Stimulated activated effector memory CD8-positive, alpha-beta T cell treated with anti-CD3 and anti-CD28 coated beads, Interleukin-12 subunit alpha, Interleukin-12 subunit beta, amount 100 ng/mL, for 72 hours (primary cell): ENCODE measurements around the gene SREK1IP1.

Experiments used
- ATAC-seq: fragments of 150-1000 bp; cut with Tn5 transposase; 2 replicates; pipeline ENCODE4 v1.10.0; 2021
- DNase-seq, 2 donors: peaks; one replicate each; pipeline ENCODE4 v3.0.0; 2021 to 2022; ENCODE audit warnings: low spot score in 2 of 2
- H3K27ac Mint-ChIP-seq: one replicate; pipeline ENCODE4 v1.8.0; 2022; ENCODE audit warnings: mild to moderate bottlenecking, mixed read lengths
- H3K36me3 Mint-ChIP-seq: one replicate; pipeline ENCODE4 v1.8.0; 2022; ENCODE audit warnings: mild to moderate bottlenecking, mixed read lengths
- H3K4me1 Mint-ChIP-seq: one replicate; pipeline ENCODE4 v1.8.0; 2022; ENCODE audit warnings: mixed read lengths
- H3K4me3 Mint-ChIP-seq: one replicate; pipeline ENCODE4 v1.8.0; 2022; ENCODE audit warnings: mild to moderate bottlenecking, mixed read lengths
- H3K9me3 Mint-ChIP-seq: one replicate; pipeline ENCODE4 v1.8.0; 2022; ENCODE audit warnings: mixed read lengths

The SREK1IP1 gene

DNA sequence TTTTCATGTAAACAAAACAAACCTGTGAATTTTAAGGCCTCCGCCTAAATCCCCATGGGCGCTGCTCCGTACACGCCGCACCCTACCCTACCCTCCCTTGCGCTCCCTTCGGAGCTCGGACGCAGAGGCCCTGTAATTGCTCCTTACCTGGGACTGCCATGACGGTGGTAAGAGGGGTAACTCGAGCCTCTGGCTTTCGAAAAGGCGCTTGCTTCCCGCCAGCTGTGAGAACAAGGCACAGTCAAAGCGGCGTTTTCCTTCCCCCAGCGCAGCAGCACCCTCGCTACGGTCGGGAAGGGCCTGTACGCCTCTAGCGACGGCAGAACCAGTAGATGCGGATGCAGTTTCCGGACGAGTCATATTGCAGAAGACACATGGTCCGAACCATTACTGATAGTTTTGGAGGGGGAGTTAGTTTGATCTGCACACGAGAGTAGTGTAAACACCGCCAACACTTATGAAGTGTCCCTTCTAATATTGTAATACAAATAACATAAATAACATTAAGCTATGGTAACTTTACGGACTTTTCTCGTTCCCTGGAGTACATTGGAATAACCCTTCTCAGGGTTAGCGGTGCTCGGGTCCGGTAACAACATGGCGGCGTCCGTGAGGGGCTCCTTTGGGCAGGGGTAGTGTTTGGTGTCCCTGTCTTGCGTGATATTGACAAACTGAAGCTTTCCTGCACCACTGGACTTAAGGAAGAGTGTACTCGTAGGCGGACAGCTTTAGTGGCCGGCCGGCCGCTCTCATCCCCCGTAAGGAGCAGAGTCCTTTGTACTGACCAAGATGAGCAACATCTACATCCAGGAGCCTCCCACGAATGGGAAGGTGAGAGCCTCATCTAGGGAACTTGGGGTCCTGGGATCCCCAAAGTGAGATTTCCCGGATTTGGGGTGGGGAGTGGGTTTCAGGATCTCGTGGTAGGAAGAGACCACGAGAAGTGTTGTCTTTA is at the start of gene SREK1IP1, which contains the start of gene CWC27:
SREK1IP1 (minus strand) TSS at position 334 of the 955 bp plus-strand sequence; CDS start at position 160, 174 bp downstream.
CWC27 (plus strand) TSS at position 573 of the 955 bp plus-strand sequence; CDS start at position 790, 217 bp downstream.
- peaks cover 43% of the 10 kb centered on the region for H3K4me1 Mint-ChIP-seq
- H3K9me3 Mint-ChIP-seq = no peaks in the 10 kb centered on the region
- H3K36me3 Mint-ChIP-seq = peaks cover 17% of the 10 kb centered on the region
- peak within 1 kb of the TSS; percentile 98 for H3K27ac Mint-ChIP-seq
- peak within 1 kb of the TSS; percentile 94 for H3K4me3 Mint-ChIP-seq
- peak; percentile 67 to 91 for DNase-seq
- peak; percentile 99 for ATAC-seq

DNA sequence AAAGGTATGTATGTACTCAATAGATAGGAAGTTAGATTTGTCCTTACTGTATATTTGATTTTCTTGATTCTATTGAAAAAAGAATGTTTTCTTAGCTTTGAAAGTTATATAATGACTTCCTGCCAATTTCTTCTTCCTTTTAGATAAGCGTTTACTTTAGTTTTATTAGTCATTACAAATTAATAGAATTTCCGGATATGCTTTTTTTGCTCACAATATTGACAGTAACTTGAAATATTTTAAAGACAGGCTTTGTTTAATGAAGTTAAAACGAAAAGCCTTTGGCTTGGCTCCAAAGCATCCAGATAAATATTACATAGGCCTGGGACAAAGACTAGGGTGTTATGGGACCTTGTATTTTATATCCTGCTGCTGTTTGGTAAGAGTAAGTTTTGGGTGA is 49.8 kb upstream of the SREK1IP1 start:
- peaks cover 7% of the 10 kb centered on the region for H3K36me3 Mint-ChIP-seq

DNA sequence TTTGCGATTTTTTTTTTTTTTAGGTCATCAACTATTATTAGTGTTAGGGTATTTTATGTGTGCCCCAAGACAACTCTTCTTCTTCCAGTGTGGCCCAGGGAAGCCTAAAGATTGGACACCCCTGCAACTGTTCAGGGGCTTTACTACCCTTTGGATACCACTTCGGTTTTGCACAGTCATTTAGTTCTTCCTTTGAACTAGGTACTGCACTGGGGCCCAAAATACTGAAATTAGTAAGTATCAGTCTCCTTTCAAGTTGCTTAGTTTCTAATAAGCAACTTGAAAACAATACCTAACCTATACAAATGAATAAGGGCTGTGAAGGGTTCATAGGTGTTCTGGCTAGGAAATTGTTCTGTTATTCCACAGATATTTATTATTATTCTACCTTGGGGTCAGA is 45.6 kb upstream of the SREK1IP1 start:
- DNase-seq = no peak
- H3K27ac Mint-ChIP-seq = no peak overlapping the region
- no peaks in the 10 kb centered on the region for H3K9me3 Mint-ChIP-seq
- peaks cover 9% of the 10 kb centered on the region for H3K4me1 Mint-ChIP-seq
- no peak overlapping the region for H3K4me3 Mint-ChIP-seq
- peak; percentile 98 for ATAC-seq
- H3K36me3 Mint-ChIP-seq = peaks cover 7% of the 10 kb centered on the region

More for the DNA sequence above, 49.8 kb upstream of the SREK1IP1 start:
- Mint-ChIP-seq H3K27ac (no peak overlapping the region), H3K9me3 (no peaks in the 10 kb centered on the region), H3K4me3 (no peak overlapping the region), H3K4me1 (peaks cover 25% of the 10 kb centered on the region)
- no peak for DNase-seq
- no peak for ATAC-seq

DNA sequence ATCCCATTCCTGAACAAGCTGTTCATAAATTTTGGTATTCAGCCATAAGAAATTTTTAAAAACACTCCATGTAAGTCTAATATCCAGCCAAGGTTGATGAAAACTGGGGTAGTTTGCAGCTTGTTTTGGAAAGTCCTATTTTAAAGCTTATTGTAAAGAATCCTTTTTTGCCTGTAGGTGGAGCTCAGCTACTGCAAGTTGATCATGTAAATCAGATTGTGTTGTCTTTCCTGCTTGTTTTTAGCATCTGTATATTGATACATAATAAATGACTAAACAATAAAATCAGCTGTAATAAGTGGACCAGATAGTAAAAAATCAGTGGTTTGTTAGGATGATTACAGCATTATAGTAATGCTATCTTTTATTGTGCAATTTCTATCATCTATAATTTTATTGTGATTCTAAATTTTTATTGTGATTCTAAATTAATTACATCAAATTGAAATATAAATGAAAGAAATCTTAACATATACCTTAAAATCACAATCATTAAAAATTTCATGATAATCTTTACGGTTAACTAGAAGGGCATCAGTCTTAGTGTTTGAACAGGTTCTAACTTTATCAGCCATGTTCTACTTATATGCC is 42.7 kb upstream of the SREK1IP1 start:
- Mint-ChIP-seq H3K27ac (no peak overlapping the region), H3K4me3 (no peak overlapping the region), H3K4me1 (peaks cover 9% of the 10 kb centered on the region), H3K36me3 (peaks cover 18% of the 10 kb centered on the region), H3K9me3 (no peaks in the 10 kb centered on the region)
- DNase-seq (no peak), ATAC-seq (peak; percentile 46)

DNA sequence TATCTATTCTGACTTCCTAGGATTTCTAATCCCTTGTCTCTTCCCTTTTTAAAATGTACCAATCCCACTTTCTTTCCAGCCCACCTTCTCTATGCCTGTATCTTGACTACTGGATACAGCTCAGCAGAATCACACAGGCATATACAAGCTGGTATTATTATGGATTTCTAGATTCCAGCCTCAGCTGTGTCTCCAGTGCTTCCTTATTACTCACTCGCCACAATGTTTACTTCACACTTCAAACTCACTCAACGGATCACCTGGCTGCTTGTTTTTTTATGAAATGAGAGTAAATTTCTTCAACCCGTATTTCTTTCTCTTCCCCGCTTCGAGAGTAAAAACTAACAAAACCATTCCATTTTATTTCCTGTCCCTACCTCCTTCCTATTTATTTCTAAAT is 39.0 kb upstream of the SREK1IP1 start:
- DNase-seq = no peak
- H3K27ac Mint-ChIP-seq = peak overlapping the region; percentile 48
- no peak for ATAC-seq
- H3K36me3 Mint-ChIP-seq = peaks cover 11% of the 10 kb centered on the region
- no peaks in the 10 kb centered on the region for H3K9me3 Mint-ChIP-seq
- no peaks in the 10 kb centered on the region for H3K4me1 Mint-ChIP-seq
- no peak overlapping the region for H3K4me3 Mint-ChIP-seq

DNA sequence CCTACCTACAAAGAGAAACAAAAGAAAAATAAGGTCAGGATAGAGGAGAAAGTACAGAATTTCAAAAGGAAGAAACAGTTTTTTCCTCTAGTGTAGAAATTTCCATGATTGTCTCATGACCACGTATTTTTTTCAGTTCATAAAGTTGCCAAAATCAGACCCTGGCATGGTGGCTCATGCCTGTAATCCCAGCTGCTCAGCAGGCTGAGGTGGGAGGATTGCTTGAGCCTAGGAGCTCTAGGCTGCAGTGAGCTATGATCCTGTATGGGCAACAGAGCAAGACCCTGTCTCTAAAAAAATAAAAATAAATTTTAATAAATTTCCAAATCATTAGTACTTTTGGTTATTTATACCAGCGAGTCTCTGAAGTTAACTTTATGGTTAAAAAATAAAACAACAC is 38.0 kb upstream of the SREK1IP1 start:
- Mint-ChIP-seq H3K9me3 (no peaks in the 10 kb centered on the region), H3K4me1 (no peaks in the 10 kb centered on the region), H3K27ac (no peak overlapping the region), H3K36me3 (peaks cover 11% of the 10 kb centered on the region), H3K4me3 (no peak overlapping the region)
- ATAC-seq (no peak), DNase-seq (no peak)

DNA sequence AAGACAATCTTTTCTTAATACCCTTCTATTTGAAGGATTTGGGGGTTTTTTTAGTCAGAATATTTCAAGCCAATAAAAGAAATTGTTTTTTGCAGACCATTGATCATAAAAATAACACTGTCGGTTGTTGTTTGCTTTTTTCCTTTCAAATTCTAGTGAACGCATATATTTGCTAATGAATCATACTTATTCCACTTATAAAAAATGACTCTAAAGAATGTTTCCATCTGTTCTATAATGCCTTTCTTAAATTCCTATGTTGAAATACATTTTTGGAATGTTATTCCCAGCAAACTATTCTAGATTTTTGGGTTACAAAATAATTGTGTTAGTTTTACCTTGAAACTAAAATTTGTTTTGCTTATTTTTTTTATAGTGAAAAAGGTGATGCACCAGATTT is 32.4 kb upstream of the SREK1IP1 start:
- peaks cover 11% of the 10 kb centered on the region for H3K36me3 Mint-ChIP-seq
- no peak for DNase-seq

DNA sequence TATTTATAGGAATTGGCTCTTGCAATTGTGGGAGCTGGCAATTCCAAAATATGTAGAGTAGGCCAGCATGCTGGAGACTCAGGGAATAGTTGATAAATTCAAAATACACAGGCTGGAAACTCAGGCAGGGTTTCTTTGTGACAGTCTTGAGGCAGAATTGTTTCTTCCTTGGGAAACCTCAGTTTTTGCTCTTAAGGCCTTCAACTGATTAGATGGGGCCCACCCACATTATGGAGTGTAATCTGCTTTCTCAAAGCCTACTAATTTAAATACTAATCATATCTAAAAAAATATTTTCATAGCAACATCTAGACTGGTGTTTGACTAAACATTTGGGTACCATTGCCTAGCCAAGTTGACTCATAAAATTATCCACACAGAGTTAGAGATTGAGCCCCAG is 27.8 kb upstream of the SREK1IP1 start:
- DNase-seq (no peak), ATAC-seq (no peak)
- H3K4me1 Mint-ChIP-seq = no peaks in the 10 kb centered on the region
- no peak overlapping the region for H3K27ac Mint-ChIP-seq
- H3K36me3 Mint-ChIP-seq = peaks cover 25% of the 10 kb centered on the region
- no peaks in the 10 kb centered on the region for H3K9me3 Mint-ChIP-seq
- no peak overlapping the region for H3K4me3 Mint-ChIP-seq

More for the DNA sequence above, 32.4 kb upstream of the SREK1IP1 start:
- Mint-ChIP-seq H3K4me3 (no peak overlapping the region), H3K9me3 (no peaks in the 10 kb centered on the region), H3K27ac (no peak overlapping the region), H3K4me1 (no peaks in the 10 kb centered on the region)
- ATAC-seq = no peak

DNA sequence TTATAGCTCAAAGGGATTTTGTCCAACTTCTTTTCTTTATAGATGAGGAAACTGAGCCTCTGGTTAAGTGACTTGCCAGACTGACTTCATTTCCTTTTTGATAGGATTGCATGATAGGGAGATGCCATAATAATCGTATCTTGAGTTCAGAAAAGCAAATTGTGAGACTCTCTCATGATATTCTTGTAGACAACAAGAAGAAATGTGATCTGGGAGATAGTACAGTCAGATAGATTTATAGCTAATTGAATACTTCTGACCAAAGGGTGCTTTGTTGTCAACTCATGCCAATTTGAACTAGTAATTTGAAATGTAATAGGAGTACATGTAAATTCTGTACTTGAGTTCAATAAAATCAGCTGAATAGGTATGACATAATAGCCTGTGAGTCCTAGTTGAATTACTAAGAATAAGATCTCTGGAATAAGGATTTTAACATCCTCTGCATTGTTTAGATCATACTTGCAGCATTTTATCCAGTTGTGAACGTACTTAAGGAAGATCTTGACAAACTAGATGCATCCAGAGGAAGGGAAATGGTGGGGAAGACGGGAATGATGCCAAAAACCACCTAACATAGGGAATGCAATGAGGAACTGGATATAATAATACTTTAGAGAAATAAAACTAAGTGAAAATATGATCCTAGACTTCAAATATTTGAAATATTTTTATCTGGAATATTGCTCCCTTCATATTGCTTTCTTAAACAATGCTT is 25.7 kb upstream of the SREK1IP1 start:
- no peak overlapping the region for H3K4me3 Mint-ChIP-seq
- no peaks in the 10 kb centered on the region for H3K9me3 Mint-ChIP-seq
- peaks cover 39% of the 10 kb centered on the region for H3K36me3 Mint-ChIP-seq
- H3K27ac Mint-ChIP-seq = no peak overlapping the region
- DNase-seq = no peak
- no peak for ATAC-seq
- no peaks in the 10 kb centered on the region for H3K4me1 Mint-ChIP-seq

DNA sequence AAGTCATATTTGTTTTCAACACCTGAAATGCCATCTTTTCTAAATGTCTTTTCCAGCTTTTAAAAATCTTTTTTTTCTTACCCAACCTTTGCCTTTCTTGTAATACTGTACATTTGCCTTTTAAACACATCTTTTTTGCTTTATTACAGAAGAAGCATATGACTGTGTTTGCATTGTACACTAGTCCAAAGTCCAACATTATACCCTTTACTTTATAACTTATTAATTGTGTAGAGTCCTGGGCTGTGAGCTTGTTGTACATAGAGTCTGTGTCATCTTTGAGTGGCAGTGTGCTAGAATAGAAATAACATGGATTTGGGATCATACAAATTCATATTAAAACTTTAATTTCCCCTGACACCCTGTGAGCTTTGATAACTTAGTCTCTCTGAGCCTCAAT is 24.0 kb upstream of the SREK1IP1 start:
- Mint-ChIP-seq H3K4me1 (no peaks in the 10 kb centered on the region), H3K36me3 (peaks cover 44% of the 10 kb centered on the region), H3K27ac (no peak overlapping the region), H3K9me3 (no peaks in the 10 kb centered on the region), H3K4me3 (no peak overlapping the region)
- ATAC-seq = no peak
- no peak for DNase-seq

DNA sequence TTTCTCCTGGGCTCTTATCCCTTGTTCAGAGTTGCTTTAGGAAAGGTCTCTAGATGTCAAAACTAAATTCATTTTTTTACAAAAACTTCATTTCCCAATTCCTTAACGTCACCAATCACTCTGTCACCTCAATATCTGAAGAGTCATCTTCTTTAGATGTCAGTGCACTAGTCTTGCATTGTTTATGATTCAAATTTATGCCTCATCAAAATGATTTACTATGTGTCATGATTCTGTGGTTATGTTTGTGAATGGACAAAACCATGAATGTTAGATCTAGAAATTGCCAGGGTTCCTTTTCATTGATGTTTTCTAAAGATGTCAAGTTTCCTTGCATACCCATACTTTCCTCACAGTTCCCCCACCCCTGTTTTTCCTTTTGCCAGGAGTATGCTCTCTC is 21.7 kb upstream of the SREK1IP1 start:
- Mint-ChIP-seq H3K4me3 (no peak overlapping the region), H3K36me3 (peaks cover 64% of the 10 kb centered on the region), H3K9me3 (no peaks in the 10 kb centered on the region), H3K27ac (no peak overlapping the region), H3K4me1 (no peaks in the 10 kb centered on the region)
- no peak for DNase-seq
- no peak for ATAC-seq

DNA sequence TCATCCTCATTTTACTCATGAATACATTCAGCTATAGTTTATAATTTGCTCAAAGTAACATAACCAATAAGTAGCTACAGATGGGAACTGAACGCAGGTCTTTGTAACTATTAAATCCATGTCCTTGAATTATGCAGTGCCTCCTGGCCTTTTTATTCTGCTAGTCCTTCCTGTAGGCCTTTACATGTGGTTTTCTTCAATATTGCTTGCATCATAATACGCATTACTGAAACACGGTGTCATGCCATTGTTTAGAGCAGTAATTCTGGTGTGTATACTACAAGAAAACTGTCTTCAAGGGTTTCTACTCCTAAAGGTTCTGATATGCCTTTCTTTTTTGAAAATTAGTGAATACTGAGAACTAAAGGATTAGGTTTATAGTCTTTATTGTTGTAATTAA is 21.0 kb upstream of the SREK1IP1 start:
- no peak overlapping the region for H3K4me3 Mint-ChIP-seq
- H3K4me1 Mint-ChIP-seq = no peaks in the 10 kb centered on the region
- ATAC-seq (no peak), DNase-seq (no peak)
- H3K27ac Mint-ChIP-seq = no peak overlapping the region
- peaks cover 64% of the 10 kb centered on the region for H3K36me3 Mint-ChIP-seq
- H3K9me3 Mint-ChIP-seq = no peaks in the 10 kb centered on the region

DNA sequence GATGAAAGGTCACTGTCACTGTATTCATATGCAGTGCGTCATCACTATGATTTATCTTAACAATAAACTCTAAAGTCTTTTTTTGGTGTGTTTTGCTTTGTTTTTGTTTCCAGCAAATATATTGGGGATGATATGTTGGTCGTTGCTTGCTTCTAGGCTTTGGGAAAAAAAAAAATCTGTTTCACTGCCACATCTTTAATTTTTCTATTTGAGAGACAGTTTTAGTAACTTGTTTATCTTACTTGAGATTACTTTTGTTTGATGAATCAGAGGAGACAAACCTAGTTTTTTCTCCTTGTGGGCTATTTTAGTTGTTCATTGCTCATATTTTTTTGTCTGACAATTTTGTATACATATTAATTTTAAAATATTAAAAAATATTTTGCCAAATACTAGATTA is 19.7 kb upstream of the SREK1IP1 start:
- Mint-ChIP-seq H3K9me3 (no peaks in the 10 kb centered on the region), H3K27ac (no peak overlapping the region), H3K4me3 (no peak overlapping the region), H3K4me1 (no peaks in the 10 kb centered on the region), H3K36me3 (peaks cover 60% of the 10 kb centered on the region)
- no peak for ATAC-seq
- DNase-seq = no peak

DNA sequence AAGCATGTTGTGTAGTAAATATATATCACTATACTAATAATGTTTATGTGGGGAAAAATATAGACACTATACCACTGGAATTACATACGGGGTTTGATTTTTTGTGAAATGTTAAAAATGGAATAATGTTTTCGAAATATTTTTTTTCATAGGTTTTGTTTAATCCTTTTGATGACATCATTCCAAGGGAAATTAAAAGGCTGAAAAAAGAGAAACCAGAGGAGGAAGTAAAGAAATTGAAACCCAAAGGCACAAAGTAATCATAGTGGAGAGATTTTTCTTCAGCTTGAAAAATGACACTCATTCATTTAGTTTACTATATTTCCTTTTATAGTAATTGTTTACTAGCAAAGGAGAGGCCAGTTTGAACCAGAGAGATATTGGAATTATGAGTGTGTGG is 17.9 kb upstream of the SREK1IP1 start:
- Mint-ChIP-seq H3K4me3 (no peak overlapping the region), H3K27ac (no peak overlapping the region), H3K9me3 (no peaks in the 10 kb centered on the region), H3K4me1 (no peaks in the 10 kb centered on the region), H3K36me3 (peaks cover 57% of the 10 kb centered on the region)
- DNase-seq (no peak), ATAC-seq (no peak)

DNA sequence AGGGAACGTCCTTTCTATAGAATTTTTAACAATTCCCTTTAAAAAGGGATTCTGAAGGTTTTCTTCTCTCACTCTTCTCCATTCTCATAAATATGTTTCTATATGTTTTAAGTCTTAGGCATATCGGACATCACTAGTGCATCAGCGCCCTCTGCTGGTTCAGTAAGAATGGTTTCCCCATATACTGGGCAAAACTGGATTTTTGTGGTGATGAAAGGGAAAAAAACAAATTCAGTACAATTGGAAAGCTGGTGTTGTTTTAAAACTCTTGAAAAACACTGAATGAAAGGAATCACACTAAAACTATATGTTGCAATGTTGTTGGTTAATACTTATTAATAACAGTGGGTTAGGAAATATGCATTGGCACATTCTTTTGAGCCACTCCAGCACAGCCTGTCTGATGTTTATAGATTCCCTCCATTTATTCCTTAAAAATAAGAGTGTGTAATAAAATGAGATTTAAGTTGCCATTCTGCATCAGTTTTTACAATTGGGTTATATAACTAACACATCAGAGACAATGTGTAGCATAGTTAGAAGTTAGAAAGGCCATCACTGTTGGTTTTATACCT is 16.0 kb upstream of the SREK1IP1 start:
- peaks cover 45% of the 10 kb centered on the region for H3K36me3 Mint-ChIP-seq
- DNase-seq = peak; percentile 52 to 71
- no peaks in the 10 kb centered on the region for H3K4me1 Mint-ChIP-seq
- no peak overlapping the region for H3K27ac Mint-ChIP-seq
- no peaks in the 10 kb centered on the region for H3K9me3 Mint-ChIP-seq
- H3K4me3 Mint-ChIP-seq = no peak overlapping the region
- ATAC-seq = peak; percentile 75
